ENCODE data around the gene BRIP1. TPM values are rescaled to one million over a fixed set of nuclear protein-coding genes. Genes with fewer than 3 reads are reported as not detected.
"Not testable (repeated sequence)": the region's sequence is repeated elsewhere in the genome, so short reads cannot be mapped to it uniquely, and the experiment has no call there.

BRIP1 gene
- total RNA-seq, 1 donor: 6.2 TPM

DNA sequence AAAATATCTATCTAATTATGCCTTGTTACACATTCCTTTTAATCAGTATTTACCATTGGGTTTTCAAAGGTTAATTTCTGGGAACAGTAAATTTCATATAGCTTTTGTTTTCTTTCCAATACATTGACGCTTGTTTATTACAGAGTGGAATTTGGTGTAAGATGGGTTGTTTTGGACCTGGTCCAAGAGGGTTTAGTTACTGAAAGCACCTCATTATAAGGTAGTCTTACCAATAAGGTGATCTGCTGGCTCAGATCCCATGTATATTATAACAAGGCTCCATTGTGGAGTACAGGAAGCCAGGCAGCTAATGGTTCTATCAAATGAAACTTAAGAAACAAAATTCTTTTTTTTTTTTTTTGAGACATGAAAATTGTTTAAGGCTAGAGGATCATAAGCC lies 185.0 kb downstream of the BRIP1 start:
- Histone ChIP-seq H3K4me2 (ENCODE audit: insufficient read depth, low read length) (no peak overlapping the region), H3K4me1 (ENCODE audit: insufficient read depth, low read length) (no peaks in the 10 kb centered on the region), H3K36me3 (ENCODE audit: insufficient read depth, low read length) (no peaks in the 10 kb centered on the region), H3K27ac (ENCODE audit: low read depth, low read length) (no peak overlapping the region), H3K79me2 (ENCODE audit: insufficient read depth, low read length) (no peaks in the 10 kb centered on the region), H2AFZ (ENCODE audit: low read length) (no peak overlapping the region), H3K4me3 (ENCODE audit: insufficient read depth, low read length) (no peak overlapping the region), H4K20me1 (ENCODE audit: insufficient read depth, low read length) (no peaks in the 10 kb centered on the region), H3K9me3 (ENCODE audit: low read depth, low read length) (no peaks in the 10 kb centered on the region), H3K27me3 (ENCODE audit: insufficient read depth, low read length) (no peaks in the 10 kb centered on the region)
- TF ChIP-seq, protein P1, sequence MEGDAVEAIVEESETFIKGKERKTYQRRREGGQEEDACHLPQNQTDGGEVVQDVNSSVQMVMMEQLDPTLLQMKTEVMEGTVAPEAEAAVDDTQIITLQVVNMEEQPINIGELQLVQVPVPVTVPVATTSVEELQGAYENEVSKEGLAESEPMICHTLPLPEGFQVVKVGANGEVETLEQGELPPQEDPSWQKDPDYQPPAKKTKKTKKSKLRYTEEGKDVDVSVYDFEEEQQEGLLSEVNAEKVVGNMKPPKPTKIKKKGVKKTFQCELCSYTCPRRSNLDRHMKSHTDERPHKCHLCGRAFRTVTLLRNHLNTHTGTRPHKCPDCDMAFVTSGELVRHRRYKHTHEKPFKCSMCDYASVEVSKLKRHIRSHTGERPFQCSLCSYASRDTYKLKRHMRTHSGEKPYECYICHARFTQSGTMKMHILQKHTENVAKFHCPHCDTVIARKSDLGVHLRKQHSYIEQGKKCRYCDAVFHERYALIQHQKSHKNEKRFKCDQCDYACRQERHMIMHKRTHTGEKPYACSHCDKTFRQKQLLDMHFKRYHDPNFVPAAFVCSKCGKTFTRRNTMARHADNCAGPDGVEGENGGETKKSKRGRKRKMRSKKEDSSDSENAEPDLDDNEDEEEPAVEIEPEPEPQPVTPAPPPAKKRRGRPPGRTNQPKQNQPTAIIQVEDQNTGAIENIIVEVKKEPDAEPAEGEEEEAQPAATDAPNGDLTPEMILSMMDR (IDR thresholded peaks at IDR 0.05; ENCODE audit: extremely low read depth, low read depth, low read length): no peak
- no peak for DNase-seq (ENCODE audit: insufficient read length, low spot score, missing footprints)

DNA sequence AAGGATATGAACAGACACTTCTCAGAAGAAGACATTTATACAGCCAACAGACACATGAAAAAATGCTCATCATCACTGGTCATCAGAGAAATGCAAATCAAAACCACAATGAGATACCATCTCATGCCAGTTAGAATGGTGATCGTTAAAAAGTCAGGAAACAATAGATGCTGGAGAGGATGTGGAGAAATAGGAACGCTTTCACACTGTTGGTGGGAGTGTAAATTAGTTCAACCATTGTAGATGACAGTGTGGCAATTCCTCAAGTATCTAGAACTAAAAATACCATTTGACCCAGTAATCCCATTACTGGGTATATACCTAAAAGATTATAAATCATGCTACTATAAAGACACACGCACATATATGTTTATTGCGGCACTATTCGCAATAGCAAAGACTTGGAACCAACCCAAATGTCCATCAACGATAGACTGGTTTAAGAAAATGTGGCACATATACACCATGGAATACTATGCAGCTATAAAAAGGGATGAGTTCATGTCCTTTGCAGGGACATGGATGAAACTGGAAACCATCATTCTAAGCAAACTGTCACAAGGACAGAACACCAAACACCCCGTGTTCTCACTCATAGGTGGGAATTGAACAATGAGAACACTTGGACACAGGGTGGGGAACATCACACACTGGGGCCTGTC lies 186.0 kb downstream of the BRIP1 start:
- not testable (repeated sequence) for H3K79me2 ChIP-seq (ENCODE audit: insufficient read depth, low read length); H3K27me3 ChIP-seq (ENCODE audit: insufficient read depth, low read length); H2AFZ ChIP-seq (ENCODE audit: low read length); H3K9me3 ChIP-seq (ENCODE audit: low read depth, low read length); H3K4me3 ChIP-seq (ENCODE audit: insufficient read depth, low read length); H3K4me2 ChIP-seq (ENCODE audit: insufficient read depth, low read length); H4K20me1 ChIP-seq (ENCODE audit: insufficient read depth, low read length); H3K36me3 ChIP-seq (ENCODE audit: insufficient read depth, low read length); DNase-seq (ENCODE audit: insufficient read length, low spot score, missing footprints); H3K4me1 ChIP-seq (ENCODE audit: insufficient read depth, low read length); H3K27ac ChIP-seq (ENCODE audit: low read depth, low read length)

DNA sequence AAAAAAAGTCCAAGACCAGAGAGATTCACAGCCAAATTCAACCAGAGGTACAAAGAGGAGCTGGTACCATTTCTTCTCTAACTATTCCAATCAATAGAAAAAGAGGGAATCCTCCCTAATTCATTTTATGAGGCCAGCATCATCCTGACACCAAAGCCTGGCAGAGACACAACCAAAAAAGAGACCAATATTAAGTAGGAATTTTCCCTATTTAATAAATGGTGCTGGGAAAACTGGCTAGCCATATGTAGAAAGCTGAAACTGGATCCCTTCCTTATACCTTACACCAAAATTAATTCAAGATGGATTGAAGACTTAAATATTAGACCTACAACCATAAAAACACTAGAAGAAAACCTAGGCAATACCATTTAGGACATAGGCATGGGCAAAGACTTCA lies 186.8 kb downstream of the BRIP1 start:
- not testable (repeated sequence) for H3K4me1 ChIP-seq (ENCODE audit: insufficient read depth, low read length); H3K79me2 ChIP-seq (ENCODE audit: insufficient read depth, low read length); H3K4me3 ChIP-seq (ENCODE audit: insufficient read depth, low read length); H3K27ac ChIP-seq (ENCODE audit: low read depth, low read length); H3K36me3 ChIP-seq (ENCODE audit: insufficient read depth, low read length); H4K20me1 ChIP-seq (ENCODE audit: insufficient read depth, low read length); H2AFZ ChIP-seq (ENCODE audit: low read length); H3K27me3 ChIP-seq (ENCODE audit: insufficient read depth, low read length); H3K4me2 ChIP-seq (ENCODE audit: insufficient read depth, low read length); H3K9me3 ChIP-seq (ENCODE audit: low read depth, low read length); DNase-seq (ENCODE audit: insufficient read length, low spot score, missing footprints)

DNA sequence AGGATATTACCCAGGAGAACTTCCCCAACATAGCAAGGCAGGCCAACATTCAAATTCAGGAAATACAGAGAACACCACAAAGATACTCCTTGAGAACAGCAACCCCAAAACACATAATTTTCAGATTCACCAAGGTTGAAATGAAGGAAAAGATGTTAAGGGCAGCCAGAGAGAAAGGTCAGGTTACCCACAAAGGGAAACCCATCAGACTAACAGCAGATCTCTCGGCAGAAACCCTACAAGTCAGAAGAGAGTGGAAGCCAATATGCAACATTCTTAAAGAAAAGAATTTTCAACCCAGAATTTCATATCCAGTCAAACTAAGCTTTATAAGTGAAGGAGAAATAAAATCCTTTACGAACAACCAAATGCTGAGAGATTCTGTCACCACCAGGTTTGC lies 188.7 kb downstream of the BRIP1 start:
- H3K9me3 ChIP-seq (ENCODE audit: low read depth, low read length); H3K4me3 ChIP-seq (ENCODE audit: insufficient read depth, low read length); H3K4me2 ChIP-seq (ENCODE audit: insufficient read depth, low read length); H2AFZ ChIP-seq (ENCODE audit: low read length); H3K4me1 ChIP-seq (ENCODE audit: insufficient read depth, low read length); H4K20me1 ChIP-seq (ENCODE audit: insufficient read depth, low read length); DNase-seq (ENCODE audit: insufficient read length, low spot score, missing footprints); H3K36me3 ChIP-seq (ENCODE audit: insufficient read depth, low read length); H3K27me3 ChIP-seq (ENCODE audit: insufficient read depth, low read length); H3K27ac ChIP-seq (ENCODE audit: low read depth, low read length); H3K79me2 ChIP-seq (ENCODE audit: insufficient read depth, low read length): not testable (repeated sequence)

DNA sequence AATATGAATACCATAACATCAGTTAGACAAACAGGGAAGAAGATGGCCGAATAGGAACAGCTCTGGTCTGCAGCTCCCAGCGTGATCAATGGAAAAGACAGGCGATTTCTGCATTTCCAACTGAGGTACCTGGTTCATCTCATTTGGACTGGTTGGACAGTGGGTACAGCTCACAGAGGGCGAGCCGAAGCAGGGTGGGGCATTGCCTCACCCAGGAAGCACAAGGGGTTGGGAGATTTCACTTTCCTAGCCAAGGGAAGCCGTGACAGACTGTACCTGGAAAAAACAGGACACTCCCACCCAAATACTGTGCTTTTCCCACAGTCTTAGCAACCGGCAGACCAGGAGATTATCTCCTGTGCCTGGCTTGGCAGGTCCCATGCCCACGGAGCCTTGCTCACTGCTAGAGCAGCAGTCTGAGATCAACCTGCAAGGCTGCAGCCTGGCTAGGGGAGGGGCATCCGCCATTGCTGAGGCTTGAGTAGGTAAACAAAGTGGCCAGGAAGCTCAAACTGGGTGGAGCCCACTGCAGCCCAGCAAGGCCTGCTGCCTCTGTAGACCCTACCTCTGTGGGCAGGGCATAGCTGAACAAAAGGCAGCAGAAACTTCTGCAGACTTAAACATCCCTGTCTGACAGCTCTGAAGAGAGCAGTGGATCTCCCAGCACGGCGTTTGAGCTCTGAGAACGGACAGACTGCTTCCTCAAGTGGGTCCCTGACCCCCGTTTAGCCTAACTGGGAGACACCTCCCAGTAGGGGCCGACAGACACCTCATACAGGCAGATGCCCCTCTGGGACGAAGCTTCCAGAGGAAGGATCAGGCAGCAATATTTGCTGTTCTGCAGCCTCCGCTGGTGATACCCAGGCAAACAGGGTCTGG lies 190.1 kb downstream of the BRIP1 start:
- not testable (repeated sequence) for H3K79me2 ChIP-seq (ENCODE audit: insufficient read depth, low read length); H3K27ac ChIP-seq (ENCODE audit: low read depth, low read length); H3K9me3 ChIP-seq (ENCODE audit: low read depth, low read length); H4K20me1 ChIP-seq (ENCODE audit: insufficient read depth, low read length); H3K36me3 ChIP-seq (ENCODE audit: insufficient read depth, low read length); H3K4me3 ChIP-seq (ENCODE audit: insufficient read depth, low read length); H3K27me3 ChIP-seq (ENCODE audit: insufficient read depth, low read length); H3K4me1 ChIP-seq (ENCODE audit: insufficient read depth, low read length); H2AFZ ChIP-seq (ENCODE audit: low read length); H3K4me2 ChIP-seq (ENCODE audit: insufficient read depth, low read length)
- peak; percentile 3 for DNase-seq (ENCODE audit: insufficient read length, low spot score, missing footprints)
